Measurements from ENCODE around the gene CAMK1D.

GRCh38 chr10:12534824-12535223, 185.5 kb downstream of the CAMK1D start:
- TF ChIP-seq GATA2 (IDR thresholded peaks at IDR 0.05; ENCODE audit: low read depth, low read length) (peak; percentile 78), GATA3 (IDR thresholded peaks at IDR 0.05; ENCODE audit: low read depth, low read length) (no peak)
